Bladder microvascular endothelial cell (primary cell): Measurements from ENCODE around the gene TRAPPC1. TPM values are rescaled to one million over a fixed set of nuclear protein-coding genes. Genes with fewer than 3 reads are reported as not detected.

Experiments used
- total RNA-seq: library from RNA; depleted of rRNA; stranded (reverse); fragments of >200 nt; gene quantifications from 2 replicates; pipeline ENCODE4 v1.2.3, GENCODE V29; 2014

The TRAPPC1 gene
- 45.3 and 77.3 TPM in 2 replicates for total RNA-seq

GRCh38 chr17:7931709-7932482 is at the start of gene TRAPPC1, which contains the start of gene CNTROB:
TSS of gene TRAPPC1 (minus strand) at chr17:7931946. CDS start at chr17:7931829, 117 bp downstream.
TSS of gene CNTROB (plus strand) at chr17:7932206. CDS start at chr17:7933080, 874 bp downstream.

GRCh38 chr17:7929158-7930023 is 2.4 kb downstream of the TRAPPC1 start, which contains the start of gene KCNAB3:
TSS of gene KCNAB3 (minus strand) at chr17:7929856. CDS start at chr17:7929435, 421 bp downstream.

GRCh38 chr17:7915611-7916384 is 15.9 kb downstream of the TRAPPC1 start, which contains the start of gene RNF227:
TSS of gene RNF227 (minus strand) at chr17:7916289. CDS start at chr17:7916195, 94 bp downstream.

GRCh38 chr17:7888184-7888920 is 43.4 kb downstream of the TRAPPC1 start, which contains the start of gene CHD3:
TSS of gene CHD3 (plus strand) at chr17:7888789. CDS start at chr17:7889001, 212 bp downstream.

Other genes starting within 250 kb of the TRAPPC1 start
- 29.0 and 64.8 TPM in 2 replicates for gene TP53, start 244.5 kb downstream of the TRAPPC1 start, total RNA-seq
- 8.0 and 11.8 TPM in 2 replicates for gene WRAP53, start 243.5 kb downstream of the TRAPPC1 start, total RNA-seq
- gene EFNB3, start 226.7 kb downstream of the TRAPPC1 start, total RNA-seq: 0.16 and 0.57 TPM in 2 replicates
- under 0.01 and 0.49 TPM in 2 replicates for gene DNAH2, start 214.2 kb downstream of the TRAPPC1 start, total RNA-seq
- gene KDM6B, start 97.7 kb downstream of the TRAPPC1 start, total RNA-seq: 2.8 and 7.6 TPM in 2 replicates
- gene TMEM88, start 76.9 kb downstream of the TRAPPC1 start, total RNA-seq: 24.5 and 132 TPM in 2 replicates
- 90.2 and 171 TPM in 2 replicates for gene NAA38, start 74.4 kb downstream of the TRAPPC1 start, total RNA-seq
- gene CYB5D1, start 73.9 kb downstream of the TRAPPC1 start, total RNA-seq: 9.9 and 11.8 TPM in 2 replicates
- 113 and 162 TPM in 2 replicates for gene CHD3, start 43.2 kb downstream of the TRAPPC1 start, total RNA-seq
- gene RNF227, start 15.7 kb downstream of the TRAPPC1 start, total RNA-seq: 1.3 and 3.0 TPM in 2 replicates
- 0.49 and 0.63 TPM in 2 replicates for gene KCNAB3, start 2.1 kb downstream of the TRAPPC1 start, total RNA-seq
- gene CNTROB, start 260 bp upstream of the TRAPPC1 start, total RNA-seq: 18.7 and 19.1 TPM in 2 replicates
- not detected in 2 replicates for gene GUCY2D, start 70.7 kb upstream of the TRAPPC1 start, total RNA-seq
- gene ALOX15B, start 107.1 kb upstream of the TRAPPC1 start, total RNA-seq: not detected in 2 replicates
- gene ALOX12B, start 155.8 kb upstream of the TRAPPC1 start, total RNA-seq: not detected in 2 replicates
- not detected in 2 replicates for gene ALOXE3, start 186.6 kb upstream of the TRAPPC1 start, total RNA-seq
- not detected in 2 replicates for gene HES7, start 192.2 kb upstream of the TRAPPC1 start, total RNA-seq
- 9.1 and 17.7 TPM in 2 replicates for gene PER1, start 220.5 kb upstream of the TRAPPC1 start, total RNA-seq
- gene VAMP2, start 231.0 kb upstream of the TRAPPC1 start, total RNA-seq: 4.9 and 5.3 TPM in 2 replicates
- gene TMEM107, start 244.4 kb upstream of the TRAPPC1 start, total RNA-seq: 13.4 and 22.3 TPM in 2 replicates